ENCODE results near the gene CEP89.

Gene CEP89

GRCh38 chr19:32866061-32866460 lies 105.7 kb downstream of the CEP89 start:
- H3K4me3 Mint-ChIP-seq, result no peak overlapping the region
- no peak for DNase-seq
- TF ChIP-seq, protein P1, sequence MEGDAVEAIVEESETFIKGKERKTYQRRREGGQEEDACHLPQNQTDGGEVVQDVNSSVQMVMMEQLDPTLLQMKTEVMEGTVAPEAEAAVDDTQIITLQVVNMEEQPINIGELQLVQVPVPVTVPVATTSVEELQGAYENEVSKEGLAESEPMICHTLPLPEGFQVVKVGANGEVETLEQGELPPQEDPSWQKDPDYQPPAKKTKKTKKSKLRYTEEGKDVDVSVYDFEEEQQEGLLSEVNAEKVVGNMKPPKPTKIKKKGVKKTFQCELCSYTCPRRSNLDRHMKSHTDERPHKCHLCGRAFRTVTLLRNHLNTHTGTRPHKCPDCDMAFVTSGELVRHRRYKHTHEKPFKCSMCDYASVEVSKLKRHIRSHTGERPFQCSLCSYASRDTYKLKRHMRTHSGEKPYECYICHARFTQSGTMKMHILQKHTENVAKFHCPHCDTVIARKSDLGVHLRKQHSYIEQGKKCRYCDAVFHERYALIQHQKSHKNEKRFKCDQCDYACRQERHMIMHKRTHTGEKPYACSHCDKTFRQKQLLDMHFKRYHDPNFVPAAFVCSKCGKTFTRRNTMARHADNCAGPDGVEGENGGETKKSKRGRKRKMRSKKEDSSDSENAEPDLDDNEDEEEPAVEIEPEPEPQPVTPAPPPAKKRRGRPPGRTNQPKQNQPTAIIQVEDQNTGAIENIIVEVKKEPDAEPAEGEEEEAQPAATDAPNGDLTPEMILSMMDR (IDR thresholded peaks at IDR 0.05), result no peak
- H3K27me3 Mint-ChIP-seq (ENCODE audit: low read depth, poor library complexity), result peaks cover 4% of the 10 kb centered on the region
- H3K9me3 Mint-ChIP-seq, result no peaks in the 10 kb centered on the region
- no peaks in the 10 kb centered on the region for H3K36me3 Mint-ChIP-seq (ENCODE audit: low read depth)
- no peak overlapping the region for H3K27ac Mint-ChIP-seq
- H3K4me1 Mint-ChIP-seq, result peaks cover 4% of the 10 kb centered on the region

- no peaks in the 10 kb centered on the region for H3K36me3 Mint-ChIP-seq (ENCODE audit: low read depth)
- peaks cover 4% of the 10 kb centered on the region for H3K4me1 Mint-ChIP-seq
- peaks cover 4% of the 10 kb centered on the region for H3K27me3 Mint-ChIP-seq (ENCODE audit: low read depth, poor library complexity)
- TF ChIP-seq, protein P1 (IDR thresholded peaks at IDR 0.05), result no peak
- no peak for DNase-seq
- no peak overlapping the region for H3K27ac Mint-ChIP-seq
- H3K4me3 Mint-ChIP-seq, result no peak overlapping the region
- no peaks in the 10 kb centered on the region for H3K9me3 Mint-ChIP-seq
Observed at GRCh38 chr19:32865326-32865725, 106.4 kb downstream of the CEP89 start.

DNA sequence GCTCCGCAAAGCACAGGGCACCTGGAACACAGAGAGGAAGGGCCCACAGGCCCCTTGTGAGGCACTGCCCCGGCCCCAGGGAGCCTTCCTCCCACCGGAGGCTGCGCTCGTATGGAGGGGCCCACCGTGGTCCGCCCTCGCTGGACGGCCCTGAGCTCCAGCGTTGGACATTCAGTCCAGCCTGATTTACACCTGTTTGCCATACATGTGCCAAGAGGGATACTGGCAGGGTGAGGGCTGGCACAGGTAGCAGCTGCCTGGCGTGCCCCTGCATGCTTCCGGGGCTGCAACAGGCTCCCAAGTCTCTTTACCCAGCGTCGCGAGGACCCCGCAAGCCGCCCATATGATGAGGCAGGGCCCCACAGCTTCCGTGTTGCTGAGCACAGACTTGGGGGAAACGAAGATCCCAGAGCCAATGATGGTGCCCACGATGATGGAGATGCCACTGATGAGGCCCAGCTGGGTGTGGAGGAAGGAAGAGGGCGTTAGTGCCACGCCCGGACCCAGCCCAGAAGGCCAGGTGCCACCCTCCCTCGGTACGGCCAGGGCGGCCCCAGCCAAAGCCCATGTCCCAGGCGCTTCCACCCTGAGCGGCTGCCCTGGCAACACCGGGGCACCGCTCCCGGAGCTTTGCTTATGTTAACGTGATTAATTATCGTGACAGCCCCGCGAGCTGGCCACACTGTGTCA lies 107.3 kb downstream of the CEP89 start:
- TF ChIP-seq, protein P1 (IDR thresholded peaks at IDR 0.05), result no peak
- Mint-ChIP-seq H3K36me3 (ENCODE audit: low read depth) (no peaks in the 10 kb centered on the region), H3K27ac (no peak overlapping the region), H3K4me1 (peaks cover 1% of the 10 kb centered on the region), H3K27me3 (ENCODE audit: low read depth, poor library complexity) (peaks cover 4% of the 10 kb centered on the region), H3K4me3 (no peak overlapping the region), H3K9me3 (no peaks in the 10 kb centered on the region)
- DNase-seq, result no peak

- TF ChIP-seq, protein P1 (IDR thresholded peaks at IDR 0.05), result no peak
- no peaks in the 10 kb centered on the region for H3K9me3 Mint-ChIP-seq
- no peak overlapping the region for H3K27ac Mint-ChIP-seq
- H3K4me3 Mint-ChIP-seq, result no peak overlapping the region
- H3K4me1 Mint-ChIP-seq, result no peaks in the 10 kb centered on the region
- DNase-seq, result no peak
- H3K27me3 Mint-ChIP-seq (ENCODE audit: low read depth, poor library complexity), result peaks cover 4% of the 10 kb centered on the region
- H3K36me3 Mint-ChIP-seq (ENCODE audit: low read depth), result no peaks in the 10 kb centered on the region
Observed at GRCh38 chr19:32863841-32864240, 107.9 kb downstream of the CEP89 start.

GRCh38 chr19:32863301-32863700 lies 108.5 kb downstream of the CEP89 start:
- DNase-seq, result no peak
- Mint-ChIP-seq H3K4me1 (no peaks in the 10 kb centered on the region), H3K9me3 (no peaks in the 10 kb centered on the region), H3K36me3 (ENCODE audit: low read depth) (no peaks in the 10 kb centered on the region), H3K4me3 (no peak overlapping the region), H3K27ac (no peak overlapping the region), H3K27me3 (ENCODE audit: low read depth, poor library complexity) (peaks cover 4% of the 10 kb centered on the region)
- TF ChIP-seq, protein P1 (IDR thresholded peaks at IDR 0.05), result no peak

GRCh38 chr19:32862741-32863140 lies 109.0 kb downstream of the CEP89 start:
- no peaks in the 10 kb centered on the region for H3K36me3 Mint-ChIP-seq (ENCODE audit: low read depth)
- peak overlapping the region; percentile 42 for H3K27ac Mint-ChIP-seq
- TF ChIP-seq, protein P1 (IDR thresholded peaks at IDR 0.05), result no peak
- peaks cover 4% of the 10 kb centered on the region for H3K27me3 Mint-ChIP-seq (ENCODE audit: low read depth, poor library complexity)
- no peaks in the 10 kb centered on the region for H3K4me1 Mint-ChIP-seq
- DNase-seq, result no peak
- no peak overlapping the region for H3K4me3 Mint-ChIP-seq
- no peaks in the 10 kb centered on the region for H3K9me3 Mint-ChIP-seq
